GM18867 (cell line): ENCODE results near the gene ZCCHC2.

Source experiments
- ATAC-seq: cut with Tn5 transposase; IDR thresholded peaks from one replicate; pipeline ENCODE4 v1.9.1; 2021; ENCODE audit warnings: mild to moderate bottlenecking, moderate library complexity; ENCODE audit not compliant: unreplicated experiment

ZCCHC2 gene

DNA sequence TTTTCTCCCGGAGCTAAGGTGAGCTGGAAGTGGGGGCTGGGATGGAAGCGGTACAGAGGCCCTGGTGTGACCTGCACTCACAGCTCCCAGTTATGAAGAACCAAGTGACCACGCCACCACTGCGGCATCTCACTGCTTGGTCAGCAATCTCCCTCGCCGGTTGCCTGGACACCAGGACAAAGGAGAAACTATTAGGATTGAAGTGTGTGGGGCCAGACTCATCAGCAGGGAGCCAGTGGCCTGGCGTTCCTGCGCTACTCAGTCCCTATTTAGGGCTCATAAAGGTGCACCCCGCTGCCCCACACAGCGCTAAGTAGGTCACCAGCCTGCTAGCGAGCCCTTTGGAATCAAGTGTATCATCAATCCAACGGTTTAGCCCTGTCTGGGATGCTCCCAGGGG, 82.9 kb downstream of the ZCCHC2 start:
- ATAC-seq, result no peak

DNA sequence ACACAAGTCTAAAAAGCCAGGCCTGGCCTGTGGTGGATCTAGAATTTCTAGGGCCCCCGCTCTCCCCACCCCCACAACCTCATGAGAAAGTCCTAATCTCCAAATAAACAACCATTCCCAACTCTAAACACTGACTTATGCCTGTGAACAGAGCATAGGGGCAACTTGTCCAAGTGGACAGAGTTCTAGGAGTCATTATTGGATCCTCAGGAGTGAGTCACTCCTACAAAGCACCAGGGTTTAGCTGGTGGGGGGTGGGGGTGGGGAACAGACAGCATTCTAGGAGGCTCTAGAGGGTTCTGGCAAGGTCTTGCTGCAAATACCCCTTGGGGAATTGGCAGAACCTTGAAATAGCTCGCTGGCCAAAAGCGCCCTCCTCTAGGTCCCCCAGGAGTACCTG, 83.3 kb downstream of the ZCCHC2 start:
- ATAC-seq, result no peak

DNA sequence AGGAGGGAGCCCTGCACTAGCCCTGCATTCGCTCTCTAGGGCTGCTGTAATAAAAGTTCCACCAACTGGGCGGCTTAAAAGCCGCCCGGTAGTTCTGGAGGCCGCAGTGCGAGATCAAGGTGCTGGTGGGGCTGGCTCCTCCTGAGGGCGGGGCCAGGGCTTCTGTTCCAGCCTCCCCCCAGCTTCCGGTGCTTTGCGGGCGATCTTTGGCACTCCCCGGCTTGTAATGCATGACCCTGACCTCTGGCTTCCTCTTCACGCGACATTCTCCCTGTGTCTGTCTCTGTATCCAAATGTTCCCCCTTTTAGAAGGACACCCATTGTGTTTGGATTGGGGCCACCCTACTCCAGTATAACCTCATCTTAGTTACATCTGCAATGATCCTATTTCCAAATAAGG, 84.5 kb downstream of the ZCCHC2 start:
- no peak for ATAC-seq

DNA sequence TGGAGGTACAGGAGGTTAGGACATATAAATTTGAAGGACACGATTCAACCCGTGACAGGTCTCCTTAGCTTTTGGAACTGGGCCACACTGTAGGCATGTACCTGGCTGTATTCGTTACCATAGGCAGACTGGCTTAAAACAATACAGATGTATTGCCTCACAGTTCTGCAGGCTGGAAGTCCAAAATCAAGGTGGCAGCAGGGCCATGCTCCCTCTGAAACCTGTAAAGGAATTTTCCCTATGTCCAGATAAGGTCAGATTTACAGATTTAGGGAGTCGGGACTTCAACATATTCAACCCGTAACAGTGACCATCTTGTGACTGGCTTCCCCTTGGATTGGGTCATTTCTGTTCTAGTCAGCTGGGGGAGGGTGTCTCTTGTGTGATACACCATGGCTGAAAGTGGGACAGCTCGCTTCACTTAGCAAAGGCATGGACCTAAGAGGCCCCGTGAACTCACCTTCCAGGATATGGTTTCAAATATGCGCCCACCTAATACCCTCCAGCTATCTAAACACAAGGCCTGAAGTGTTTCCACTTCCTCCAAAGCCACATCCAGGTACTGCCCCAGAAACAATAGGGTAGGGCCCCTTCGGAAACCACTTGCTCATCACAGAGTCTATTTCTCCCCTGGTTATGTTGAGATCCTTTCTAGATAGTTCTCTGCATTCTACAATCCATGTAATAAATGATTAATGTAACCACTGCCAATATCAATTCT, 85.0 kb downstream of the ZCCHC2 start:
- no peak for ATAC-seq

DNA sequence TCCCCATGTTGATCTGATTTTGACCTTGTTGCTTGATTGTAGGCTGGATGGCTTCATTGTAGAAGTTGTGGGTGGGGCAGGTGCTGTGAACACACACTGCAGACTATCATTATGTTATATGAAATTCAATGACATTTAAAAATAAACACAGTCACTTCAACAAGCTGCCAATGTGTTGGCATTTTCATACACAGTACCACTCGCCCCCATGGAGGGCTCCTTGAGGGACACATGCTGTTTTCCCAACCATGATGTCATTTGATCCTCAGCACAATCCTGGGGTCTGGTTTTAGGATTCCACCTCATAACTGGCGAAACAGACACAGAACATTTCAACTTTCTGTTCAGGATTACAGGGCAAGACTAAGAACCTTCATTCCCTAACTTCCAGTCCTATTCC, 86.9 kb downstream of the ZCCHC2 start:
- ATAC-seq, result no peak

DNA sequence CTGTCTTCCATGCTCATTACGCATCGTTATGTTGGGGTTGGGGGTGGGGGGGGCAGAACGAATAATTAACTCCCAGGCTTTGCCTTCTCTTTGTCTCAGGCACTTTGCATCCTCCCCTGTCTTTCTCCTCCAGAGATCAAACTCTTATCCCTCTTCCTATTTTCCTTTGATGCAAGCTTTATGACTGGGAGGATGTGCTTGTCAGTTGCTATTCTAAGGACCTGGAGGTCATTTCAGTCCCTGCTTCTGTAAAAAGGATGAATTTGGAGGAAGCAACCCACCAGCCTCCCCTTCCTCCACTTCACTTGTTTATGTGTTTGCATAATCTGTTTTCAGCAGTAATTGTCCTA, 87.5 kb downstream of the ZCCHC2 start:
- ATAC-seq, result no peak

DNA sequence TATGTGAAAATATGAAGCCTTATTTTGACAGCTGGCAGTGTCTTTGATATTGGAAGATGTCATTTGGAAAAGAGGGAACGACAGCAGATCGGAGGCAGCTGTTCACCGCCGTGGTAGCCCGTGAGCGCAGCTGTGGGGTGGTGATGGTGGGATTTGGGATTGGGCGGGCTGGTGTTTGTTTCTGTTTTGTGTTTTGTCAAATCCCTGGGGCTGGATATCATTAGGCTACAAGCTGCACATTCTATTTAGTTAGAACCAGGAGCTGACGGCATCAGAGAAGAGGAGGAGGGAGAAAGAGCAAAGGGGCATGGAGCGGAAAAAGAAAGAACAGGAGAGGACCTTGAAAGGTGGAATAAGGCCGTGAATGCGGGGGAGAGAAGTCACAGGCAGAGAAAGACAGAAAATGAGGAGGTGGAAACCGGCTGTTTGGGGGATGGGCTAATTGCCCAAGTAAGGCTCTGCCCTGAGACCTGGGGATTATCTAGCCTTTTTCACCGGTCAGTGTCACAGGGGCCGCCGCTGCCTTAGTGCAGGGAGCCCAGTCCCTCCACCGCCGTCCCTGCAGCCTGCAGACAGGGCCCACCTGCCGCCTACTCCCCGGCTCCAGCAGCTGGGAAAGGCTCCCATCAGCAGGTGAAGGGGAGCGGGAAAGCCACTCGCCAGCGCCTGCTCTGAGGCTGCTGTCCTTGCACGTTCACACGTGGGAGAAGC, 88.0 kb downstream of the ZCCHC2 start:
- no peak for ATAC-seq

DNA sequence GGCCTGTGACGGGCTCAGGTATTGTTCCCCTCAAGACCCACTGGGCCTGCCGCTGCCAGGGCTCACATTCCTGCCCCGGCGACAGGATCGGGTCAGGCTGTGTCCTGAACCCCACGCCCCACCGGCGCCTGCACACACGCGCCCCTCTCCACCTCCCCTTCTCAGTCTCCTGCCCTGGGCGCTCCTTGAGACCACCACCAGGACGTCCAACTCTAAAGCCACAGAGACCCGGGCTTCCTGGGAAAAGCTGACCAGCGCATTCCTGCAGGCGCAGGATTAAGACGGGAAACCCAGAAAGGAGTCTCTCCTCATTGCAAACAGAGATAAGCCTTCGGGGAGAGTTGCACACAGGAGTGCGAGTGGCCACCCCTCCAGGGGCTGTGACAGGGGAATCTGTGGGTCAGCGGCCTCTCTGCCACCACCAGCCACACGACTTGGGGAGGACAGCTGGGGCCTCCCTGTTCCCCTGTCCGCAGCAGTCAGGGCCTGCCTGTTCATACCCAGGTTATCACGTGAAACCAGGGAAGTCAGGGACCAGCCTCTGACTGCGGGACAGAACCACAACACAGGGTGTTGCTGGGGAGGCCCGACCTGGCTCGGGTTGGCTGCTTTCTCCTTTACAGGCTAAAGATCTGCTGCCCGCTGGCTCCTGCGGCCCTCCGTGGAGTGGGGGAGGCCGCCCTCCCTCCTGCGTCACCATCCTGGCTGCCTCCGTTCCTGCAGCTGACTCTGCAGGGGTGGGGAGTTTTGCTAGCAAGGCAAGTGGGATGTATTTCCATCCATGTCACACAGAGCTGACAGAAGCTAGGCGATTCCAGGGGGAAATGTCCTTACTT, 88.8 kb downstream of the ZCCHC2 start:
- ATAC-seq, result no peak

DNA sequence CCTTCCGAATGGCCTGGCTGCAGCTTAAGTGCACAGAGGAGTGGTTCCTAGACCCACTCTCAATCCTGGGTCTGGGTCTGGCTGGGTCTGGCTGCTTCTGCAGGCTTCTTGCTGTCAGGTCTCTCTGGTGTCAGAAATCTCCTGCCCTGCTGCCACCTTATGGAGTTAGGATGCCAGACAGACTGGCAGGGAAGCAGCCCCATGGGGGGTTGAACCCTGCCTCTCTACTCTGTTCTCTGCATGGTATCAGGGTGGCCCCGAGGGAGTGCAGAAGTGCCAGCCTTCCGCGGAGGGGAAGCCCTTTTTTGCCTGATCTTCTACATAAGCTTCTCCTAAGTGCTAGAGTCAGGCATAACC, 89.4 kb downstream of the ZCCHC2 start:
- no peak for ATAC-seq

DNA sequence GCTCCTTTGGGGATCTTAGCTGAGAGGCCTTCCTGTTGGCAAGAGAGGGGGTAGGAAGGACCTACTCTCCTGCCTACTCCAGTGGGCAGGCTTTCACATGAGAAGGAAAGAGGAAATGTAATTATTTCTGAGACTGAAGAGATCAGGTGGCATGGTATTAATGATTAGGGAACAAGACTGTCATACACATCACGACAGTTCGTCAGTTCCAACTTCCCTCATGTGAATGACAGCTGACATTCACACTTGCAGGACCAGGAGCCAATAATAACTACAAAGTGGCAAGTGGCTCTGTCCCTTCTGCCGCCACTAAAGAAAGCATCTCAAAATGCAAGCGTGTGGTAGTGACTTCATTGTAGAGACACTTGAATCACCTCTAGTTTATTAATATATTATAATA, 90.0 kb downstream of the ZCCHC2 start:
- no peak for ATAC-seq

DNA sequence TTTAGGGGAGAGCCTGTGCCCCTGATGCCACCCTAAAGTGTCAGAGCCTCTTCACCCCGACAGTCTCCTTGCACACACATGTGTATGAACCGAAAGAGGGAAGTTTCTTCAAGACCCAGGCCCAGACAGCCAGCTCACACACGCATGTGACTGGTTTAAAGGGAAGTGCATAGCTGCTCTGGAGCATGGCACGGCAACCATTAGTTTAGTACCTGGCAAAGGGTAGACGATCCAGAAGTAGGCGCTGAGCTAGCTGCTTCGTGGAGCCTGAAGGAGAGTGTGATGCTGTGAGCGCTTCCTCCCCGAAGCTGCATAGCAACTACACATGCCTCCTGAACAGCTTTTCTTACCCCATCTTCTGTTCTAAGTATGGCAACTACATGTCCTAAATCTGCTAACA, 91.7 kb downstream of the ZCCHC2 start:
- ATAC-seq, result no peak

DNA sequence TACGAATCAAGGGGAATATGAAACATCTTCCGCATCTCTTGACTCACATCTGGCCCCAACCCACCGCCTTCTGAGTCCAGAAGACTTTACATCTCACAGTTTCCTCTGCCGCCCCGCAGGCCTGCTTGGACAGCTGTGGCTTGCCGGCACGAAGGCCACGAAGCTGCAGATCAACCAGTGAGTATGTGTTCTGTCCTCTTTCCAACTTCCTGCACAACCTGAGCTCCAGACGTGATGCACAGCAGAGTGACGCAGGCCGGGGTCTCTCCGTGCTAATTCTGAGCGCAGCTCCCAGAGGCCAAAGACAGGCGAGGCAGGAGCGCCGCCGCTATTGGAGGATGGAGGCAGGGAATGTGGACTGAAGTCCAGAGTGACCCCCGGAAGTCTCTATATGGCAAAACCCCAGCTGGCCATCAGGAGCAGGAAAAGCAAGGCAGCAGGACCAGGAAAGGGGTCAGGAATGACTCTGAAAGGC, 93.5 kb downstream of the ZCCHC2 start:
- ATAC-seq, result no peak

DNA sequence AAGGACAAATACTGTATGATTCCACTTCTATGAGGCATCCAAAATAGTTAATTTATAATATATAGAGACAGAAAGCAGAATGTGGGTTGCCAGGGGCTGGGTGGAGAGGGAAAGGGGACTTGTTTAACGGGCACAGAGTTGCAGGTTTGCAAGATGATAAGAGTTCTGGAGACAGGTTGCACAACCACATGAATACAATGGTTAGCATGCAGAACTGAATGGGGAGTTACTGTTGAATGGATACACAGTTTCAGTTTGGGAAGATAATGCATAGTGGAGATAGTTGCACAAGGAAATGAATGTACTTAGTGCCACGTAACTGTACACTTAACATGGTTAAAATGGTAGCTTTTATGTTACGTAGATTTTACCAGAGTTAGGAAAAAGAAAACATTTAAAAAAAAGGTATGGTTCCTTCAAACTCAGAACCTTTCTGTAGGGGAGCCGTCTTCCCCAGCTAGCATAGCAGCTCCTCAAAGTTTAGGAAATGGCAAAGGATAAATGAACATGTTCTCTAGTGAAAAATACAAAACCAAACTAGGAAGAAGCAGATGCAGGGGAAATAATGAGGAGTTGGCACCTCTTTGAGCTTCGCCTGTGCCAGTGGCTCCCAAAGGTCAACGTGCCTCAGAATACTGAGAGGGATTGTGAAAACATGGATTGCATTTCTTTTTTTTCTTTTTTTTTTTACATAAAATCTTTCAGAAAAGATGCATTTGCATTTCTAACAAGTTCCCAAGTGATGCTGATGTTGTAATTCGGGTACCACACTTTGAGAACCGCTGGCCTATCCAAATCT, 95.2 kb downstream of the ZCCHC2 start:
- ATAC-seq, result no peak

DNA sequence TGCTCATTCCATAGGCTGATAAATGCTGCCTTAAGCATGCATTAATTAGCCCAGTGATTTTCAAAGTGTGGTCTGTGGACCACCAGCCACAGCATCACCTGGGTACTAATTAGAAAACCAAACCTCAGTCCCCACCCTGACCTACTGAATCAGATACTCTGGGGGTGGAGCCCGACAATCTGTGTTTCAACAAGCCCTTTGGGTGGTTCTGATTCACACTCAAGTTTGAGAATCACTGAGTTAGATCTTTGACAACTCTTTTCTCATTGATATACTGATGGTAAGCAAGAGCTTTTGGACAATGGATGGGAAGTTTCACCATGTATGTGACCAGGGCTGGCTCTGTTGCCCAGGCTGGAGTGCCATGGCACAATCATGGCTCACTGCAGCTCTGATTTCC, 95.9 kb downstream of the ZCCHC2 start:
- no peak for ATAC-seq

DNA sequence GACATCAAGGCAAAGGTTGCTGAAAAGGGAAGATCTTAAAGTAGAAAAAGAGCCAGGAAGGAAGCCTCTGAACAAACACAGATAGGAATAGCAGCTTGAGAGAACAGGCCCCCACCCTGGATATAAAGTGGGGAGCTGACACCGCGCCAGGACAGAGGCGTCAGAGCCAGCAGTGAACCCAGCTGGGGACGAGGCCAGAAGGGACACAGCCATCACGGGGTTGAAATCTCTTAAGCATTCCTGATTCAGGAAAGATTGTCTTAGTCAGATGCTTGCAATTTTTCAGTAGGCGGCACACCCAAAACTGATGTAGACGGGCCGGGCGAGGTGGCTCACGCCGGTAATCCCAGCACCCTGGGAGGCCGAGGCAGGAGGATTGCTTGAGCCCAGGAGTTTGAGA, 98.7 kb downstream of the ZCCHC2 start:
- ATAC-seq, result no peak

DNA sequence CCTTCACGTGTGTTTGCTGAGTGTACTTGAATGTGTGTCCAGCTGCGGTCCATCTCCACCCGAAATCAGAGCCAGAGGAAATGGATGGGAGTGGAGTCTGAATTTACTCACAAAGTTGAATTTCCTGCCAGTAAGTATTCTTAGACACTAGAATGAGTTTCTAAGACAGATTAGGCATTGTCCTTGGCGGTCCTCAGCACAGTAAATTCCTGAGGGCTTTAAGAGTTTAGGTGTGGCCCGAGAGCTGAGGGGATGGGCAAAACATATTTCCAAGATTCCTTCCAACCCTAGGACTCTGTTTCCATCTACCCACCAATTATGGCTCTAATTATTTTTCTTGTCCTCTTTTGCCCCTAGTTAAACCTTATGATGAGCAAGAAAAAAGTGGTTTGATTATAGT, 102.2 kb downstream of the ZCCHC2 start:
- ATAC-seq, result no peak
